Mucosa of descending colon (tissue), 3 donors: ENCODE results near the gene C2CD4A. TPM values are rescaled to one million over a fixed set of nuclear protein-coding genes. Genes with fewer than 3 reads are reported as not detected.

Experiments used
- ATAC-seq: fragments of 200-7000 bp; cut with Tn5 transposase; one replicate; pipeline ENCODE4 v1.9.1; 2020; ENCODE audit warnings: mild to moderate bottlenecking, moderate library complexity
- DNase-seq, 3 donors: peaks; one replicate each; pipeline ENCODE4 v3.0.0-alpha.2; 2020
- H3K36me3 ChIP-seq: fragments of 200-600 bp; one replicate; pipeline ENCODE4 v1.8.0; 2021; ENCODE audit warnings: low read depth, mild to moderate bottlenecking
- H3K4me1 ChIP-seq: fragments of 200-600 bp; one replicate; pipeline ENCODE4 v1.8.0; 2021; ENCODE audit warnings: low read depth, mild to moderate bottlenecking
- H3K4me3 ChIP-seq: fragments of 200-600 bp; one replicate; pipeline ENCODE4 v1.8.0; 2021; ENCODE audit warnings: mild to moderate bottlenecking
- H3K9me3 ChIP-seq: fragments of 200-600 bp; one replicate; pipeline ENCODE4 v1.8.0; 2021; ENCODE audit warnings: mild to moderate bottlenecking
- CTCF ChIP-seq: fragments of 200-600 bp; IDR thresholded peaks from one replicate; pipeline ENCODE4 v1.8.0; 2022; ENCODE audit warnings: antibody characterized with exemption, mild to moderate bottlenecking
- intact Hi-C, 2 donors: fragments of 100-400 bp; cut with DNase I in 1 of 2; cut with micrococcal nuclease in 1 of 2; formaldehyde crosslinking; loops; one replicate each; pipeline versions ENCODE4 v1.11.0 to v1.11.1; 2022; cut with DNase I, micrococcal nuclease
- long read RNA-seq, 2 donors: library from polyadenylated mRNA; unstranded; transcript quantifications; one replicate each; pipeline ENCODE4 v2.0.0, GENCODE V29; 2019 to 2021
- total RNA-seq, 3 donors: library from RNA; stranded (reverse); fragmentation: NEBNext Ultra II Directional in 2 of 3; extraction: Animal tissue kit (Norgen Biotek cat#: 25700) in 2 of 3; gene quantifications; one replicate each; pipeline versions ENCODE4 v1.2.1 to v1.2.4, GENCODE V29; 2021 to 2023
- donor health status: DM: no; HTN: no; CAD: no; lungs with moderate emphysema.
- donor health status: DM: no; HTN: no; CAD: no.
- donor health status: DM: no; HTN: yes; CAD: no.

Gene C2CD4A
- total RNA-seq: 1 to 10 TPM in 1 of 3 donors, under 1 TPM in 2; 0.28 to 1.9 (median 0.29) TPM
- long read RNA-seq, donor 1: 0 reads
- long read RNA-seq, donor 2: 0 reads

- no peak for TF ChIP-seq CTCF
- H3K36me3 ChIP-seq: no peaks in the 10 kb centered on the region
- DNase-seq (peak; percentile 85 to 87 (median 86)), ATAC-seq (peak; percentile 84)
- peaks cover 17% of the 10 kb centered on the region for H3K4me1 ChIP-seq
- intact Hi-C loops: no loop called here
- H3K4me3 ChIP-seq: peak within 1 kb of the TSS; percentile 25
- H3K9me3 ChIP-seq: no peaks in the 10 kb centered on the region
Measured at GRCh38 chr15:62066663-62067447, at the start of gene C2CD4A. Gene C2CD4A, plus strand, starts transcription at chr15:62066977. Its CDS starts 637 bp downstream, at chr15:62067614.

- no peak for ATAC-seq
- intact Hi-C loops: no loop called here
- no peaks in the 10 kb centered on the region for H3K9me3 ChIP-seq
- DNase-seq: no peak
- no peaks in the 10 kb centered on the region for H3K36me3 ChIP-seq
- TF ChIP-seq CTCF: no peak
- no peaks in the 10 kb centered on the region for H3K4me1 ChIP-seq
- H3K4me3 ChIP-seq: no peak overlapping the region
Measured at GRCh38 chr15:62020576-62021160, 46.1 kb upstream of the C2CD4A start.

- Histone ChIP-seq H3K4me3 (no peak overlapping the region), H3K9me3 (no peaks in the 10 kb centered on the region), H3K4me1 (no peaks in the 10 kb centered on the region), H3K36me3 (no peaks in the 10 kb centered on the region)
- intact Hi-C loops: no loop called here
- DNase-seq (no peak), ATAC-seq (no peak)
- no peak for TF ChIP-seq CTCF
Measured at GRCh38 chr15:62021991-62022600, 44.7 kb upstream of the C2CD4A start.

GRCh38 chr15:62026487-62027262 lies 40.1 kb upstream of the C2CD4A start:
- no peak overlapping the region for H3K4me3 ChIP-seq
- DNase-seq (no peak), ATAC-seq (no peak)
- TF ChIP-seq CTCF: no peak
- no peaks in the 10 kb centered on the region for H3K36me3 ChIP-seq
- H3K9me3 ChIP-seq: no peaks in the 10 kb centered on the region
- intact Hi-C loops: no loop called here
- no peaks in the 10 kb centered on the region for H3K4me1 ChIP-seq

- no peaks in the 10 kb centered on the region for H3K4me1 ChIP-seq
- no peaks in the 10 kb centered on the region for H3K9me3 ChIP-seq
- no peak for TF ChIP-seq CTCF
- no peak overlapping the region for H3K4me3 ChIP-seq
- no peaks in the 10 kb centered on the region for H3K36me3 ChIP-seq
- intact Hi-C loops: no loop called here
- ATAC-seq (no peak), DNase-seq (no peak)
Measured at GRCh38 chr15:62027263-62027565, 39.6 kb upstream of the C2CD4A start.
